H1 (cell line): Measurements from ENCODE around the gene SLTM. TPM values are rescaled to one million over a fixed set of nuclear protein-coding genes. Genes with fewer than 3 reads are reported as not detected.

Experiments
- CTCF ChIA-PET: fragments of 300-600 bp; sonication (Branson Sonifier 250); formaldehyde crosslinking; loops from one replicate; lab custom pipeline; 2021; ENCODE audit not compliant: partially characterized antibody; lab: Charles Lee
- POLR2A ChIA-PET: fragments of 300-600 bp; sonication (Branson Sonifier 250); formaldehyde crosslinking; loops from one replicate; lab custom pipeline; 2021; ENCODE audit warnings: inconsistent platforms; ENCODE audit not compliant: partially characterized antibody; lab: Charles Lee
- DNase-seq, 2 experiments: peaks; one replicate each; pipeline versions ENCODE4 v3.0.0 to v3.0.0-alpha.2; 2010 to 2022; ENCODE audit warnings: low spot score in 2 of 2, low read depth in 1 of 2, mixed read lengths in 1 of 2
- FAIRE-seq: peaks from 2 replicates; lab custom pipeline; 2011; peaks lifted over from hg19 to GRCh38; lab: Jason Lieb, UNC
- H2AFZ ChIP-seq: 2 replicates; pipeline ENCODE4 v1.8.1; 2012; ENCODE audit warnings: low read length, inconsistent platforms
- H2AK5ac ChIP-seq: 2 replicates; pipeline ENCODE4 v1.6.1; 2013; ENCODE audit warnings: low read depth, low read length
- H2BK120ac ChIP-seq: replicated peaks from 2 replicates; pipeline ENCODE3; 2013; ENCODE audit warnings: low read depth, low read length, inconsistent platforms
- H2BK12ac ChIP-seq: 2 replicates; pipeline ENCODE4 v1.6.1; 2013; ENCODE audit warnings: low read depth, low read length
- H2BK15ac ChIP-seq: 2 replicates; pipeline ENCODE4 v1.6.1; 2013; ENCODE audit warnings: low read length
- H2BK20ac ChIP-seq: 2 replicates; pipeline ENCODE4 v1.6.1; 2013; ENCODE audit warnings: low read length
- H2BK5ac ChIP-seq: 2 replicates; pipeline ENCODE4 v1.6.1; 2013; ENCODE audit warnings: low read depth, low read length
- H3K14ac ChIP-seq: 2 replicates; pipeline ENCODE4 v1.6.1; 2013; ENCODE audit warnings: inconsistent platforms; ENCODE audit not compliant: insufficient read length
- H3K18ac ChIP-seq: 2 replicates; pipeline ENCODE4 v1.6.1; 2013; ENCODE audit warnings: low read length; ENCODE audit errors: extremely low read depth
- H3K23ac ChIP-seq: 2 replicates; pipeline ENCODE4 v1.6.1; 2013; ENCODE audit warnings: inconsistent platforms; ENCODE audit not compliant: insufficient read length
- H3K23me2 ChIP-seq: 2 replicates; pipeline ENCODE4 v1.6.1; 2013; ENCODE audit warnings: low read depth, low read length
- H3K27ac ChIP-seq: 2 replicates; pipeline ENCODE4 v1.6.1; 2011; ENCODE audit warnings: low read depth, low read length, inconsistent platforms
- H3K27me3 ChIP-seq, 4 experiments: replicated peaks in 1 of 4; 1 replicate in 1 of 4; 2 replicates in 3 of 4; pipeline versions ENCODE4 v1.6.1 to v1.8.1; 2011 to 2013; ENCODE audit warnings: low read length in 3 of 4, mild to moderate bottlenecking in 3 of 4, inconsistent platforms in 2 of 4, mixed read lengths in 2 of 4, moderate library complexity in 1 of 4; ENCODE audit not compliant: control insufficient read depth in 3 of 4, insufficient read depth in 3 of 4; ENCODE audit errors: extremely low read depth in 1 of 4
- H3K36me3 ChIP-seq, 4 experiments: 2 replicates each; pipeline versions ENCODE4 v1.6.1 to v1.8.1; 2011 to 2013; ENCODE audit warnings: mild to moderate bottlenecking in 4 of 4, low read length in 3 of 4, moderate library complexity in 2 of 4, control low read depth in 1 of 4, inconsistent platforms in 1 of 4; ENCODE audit not compliant: insufficient read depth in 4 of 4, control insufficient read depth in 2 of 4
- H3K4ac ChIP-seq: replicated peaks from 2 replicates; pipeline ENCODE3; 2013; ENCODE audit warnings: low read length, low read depth, mixed read lengths, inconsistent platforms; ENCODE audit not compliant: insufficient read length
- H3K4me1 ChIP-seq, 4 experiments: replicated peaks in 1 of 4; 1 replicate in 1 of 4; 2 replicates in 3 of 4; pipeline versions ENCODE4 v1.6.1 to v1.8.1; 2011 to 2013; ENCODE audit warnings: low read length in 3 of 4, inconsistent platforms in 2 of 4, mixed read lengths in 1 of 4; ENCODE audit not compliant: insufficient read depth in 4 of 4, control insufficient read depth in 3 of 4
- H3K4me2 ChIP-seq, 2 experiments: 2 replicates each; pipeline versions ENCODE4 v1.6.1 to v1.8.1; 2011 to 2013; ENCODE audit warnings: low read depth in 2 of 2, low read length in 2 of 2, control low read depth in 1 of 2, inconsistent platforms in 1 of 2, mild to moderate bottlenecking in 1 of 2; ENCODE audit not compliant: insufficient read depth in 1 of 2
- H3K4me3 ChIP-seq, 4 experiments: fragments of 200-600, 300-600 bp in 1 of 4; sonication (generic), shearing (Covaris generic), sonication (Bioruptor Twin) in 1 of 4; 2 replicates each; pipeline versions ENCODE4 v1.5.1 to v1.8.1; 2011 to 2016; ENCODE audit warnings: low read length in 4 of 4, low read depth in 3 of 4, control low read depth in 2 of 4, inconsistent platforms in 2 of 4, mild to moderate bottlenecking in 2 of 4, mixed read lengths in 1 of 4, moderate library complexity in 1 of 4; ENCODE audit not compliant: insufficient read depth in 2 of 4; ENCODE audit errors: extremely low read depth in 1 of 4
- H3K56ac ChIP-seq: replicated peaks from 2 replicates; pipeline ENCODE3; 2013; ENCODE audit warnings: low read depth, mild to moderate bottlenecking, mixed read lengths, low read length, inconsistent platforms; ENCODE audit not compliant: insufficient read length
- H3K79me1 ChIP-seq: 2 replicates; pipeline ENCODE4 v1.6.1; 2013; ENCODE audit warnings: low read depth, low read length, control low read depth
- H3K79me2 ChIP-seq, 2 experiments: 2 replicates each; pipeline versions ENCODE4 v1.6.1 to v1.8.1; 2012 to 2013; ENCODE audit warnings: low read length in 2 of 2, mild to moderate bottlenecking in 2 of 2, inconsistent platforms in 1 of 2; ENCODE audit not compliant: insufficient read depth in 2 of 2, control insufficient read depth in 1 of 2
- H3K9ac ChIP-seq, 4 experiments: replicated peaks in 1 of 4; 1 replicate in 1 of 4; 2 replicates in 3 of 4; pipeline versions ENCODE4 v1.6.1 to v1.8.1; 2011 to 2013; ENCODE audit warnings: low read depth in 3 of 4, low read length in 3 of 4, control low read depth in 2 of 4, mild to moderate bottlenecking in 2 of 4, moderate library complexity in 2 of 4, inconsistent platforms in 1 of 4; ENCODE audit errors: extremely low read depth in 1 of 4
- H3K9me3 ChIP-seq, 2 experiments: 2 replicates each; pipeline versions ENCODE4 v1.6.1 to v1.8.1; 2012 to 2013; ENCODE audit warnings: mild to moderate bottlenecking in 2 of 2, moderate library complexity in 2 of 2, control low read depth in 1 of 2, inconsistent platforms in 1 of 2, low read depth in 1 of 2, low read length in 1 of 2, mixed read lengths in 1 of 2; ENCODE audit not compliant: insufficient read depth in 2 of 2
- H4K20me1 ChIP-seq, 2 experiments: replicated peaks in 1 of 2; 2 replicates each; pipeline versions ENCODE3 to v1.8.1; 2011 to 2013; ENCODE audit warnings: inconsistent platforms in 2 of 2, low read length in 2 of 2, mild to moderate bottlenecking in 1 of 2; ENCODE audit not compliant: insufficient read depth in 2 of 2, control insufficient read depth in 1 of 2
- H4K5ac ChIP-seq: 2 replicates; pipeline ENCODE4 v1.6.1; 2013; ENCODE audit warnings: low read length, low read depth, mixed read lengths, inconsistent platforms; ENCODE audit not compliant: insufficient read length
- H4K8ac ChIP-seq: 2 replicates; pipeline ENCODE4 v1.8.0; 2013; ENCODE audit warnings: mild to moderate bottlenecking, moderate library complexity, low read length, inconsistent platforms; ENCODE audit not compliant: insufficient read depth; ENCODE audit errors: extremely low read depth
- H4K91ac ChIP-seq: replicated peaks from 2 replicates; pipeline ENCODE3; 2013; ENCODE audit warnings: low read length, mixed read lengths, inconsistent platforms; ENCODE audit not compliant: insufficient read length
- ASH2L ChIP-seq: fragments of 200-600, 300-600 bp; sonication (generic); IDR thresholded peaks from one replicate; pipeline ENCODE4 v1.7.1; 2017; ENCODE audit warnings: low read length
- CBX8 ChIP-seq: fragments of 300-800, 300-1000 bp; sonication (generic); IDR thresholded peaks from 2 replicates; pipeline ENCODE4 v1.7.1; 2016; ENCODE audit warnings: low read depth, low read length, borderline replicate concordance
- EP300 ChIP-seq, 2 experiments: IDR thresholded peaks; 1 replicate in 1 of 2; 2 replicates in 1 of 2; pipeline ENCODE4 v1.6.1; 2011 to 2012; ENCODE audit warnings: low read depth in 2 of 2, low read length in 2 of 2, mild to moderate bottlenecking in 2 of 2, borderline replicate concordance in 1 of 2, inconsistent platforms in 1 of 2, moderate library complexity in 1 of 2
- GTF2F1 ChIP-seq: IDR thresholded peaks from 2 replicates; pipeline ENCODE4 v1.6.1; 2012; ENCODE audit warnings: low read depth, low read length, improper control_type of control experiment, borderline replicate concordance
- NRF1 ChIP-seq: IDR thresholded peaks from 2 replicates; pipeline ENCODE4 v1.6.1; 2011; ENCODE audit warnings: mild to moderate bottlenecking, low read depth, low read length, improper control_type of control experiment
- POLR2A ChIP-seq, 2 experiments: IDR thresholded peaks; 1 replicate in 1 of 2; 2 replicates in 1 of 2; pipeline ENCODE4 v1.6.1; 2011; ENCODE audit warnings: low read depth in 2 of 2, low read length in 2 of 2, mild to moderate bottlenecking in 2 of 2; ENCODE audit errors: control extremely low read depth in 1 of 2
- RBBP5 ChIP-seq: IDR thresholded peaks from 2 replicates; pipeline ENCODE4 v1.7.1; 2012; ENCODE audit warnings: low read depth, mild to moderate bottlenecking, inconsistent platforms, low read length, moderate library complexity, borderline replicate concordance
- TAF7 ChIP-seq: optimal IDR thresholded peaks from 2 replicates; pipeline ENCODE3; 2011; ENCODE audit warnings: low read depth, mild to moderate bottlenecking, inconsistent platforms, low read length, moderate library complexity, borderline replicate concordance
- polyA plus RNA-seq, 7 experiments: library from polyadenylated mRNA; depleted of rRNA in 3 of 7; stranded (reverse) in 5 of 7; unstranded in 2 of 7; fragments of >200 nt in 5 of 7; fragments of 200-250 nt in 2 of 7; gene quantifications; 1 replicate in 5 of 7; 2 replicates in 1 of 7; 4 replicates in 1 of 7; pipeline versions ENCODE4 v1.2.1 to v1.2.3, GENCODE V29; 2011 to 2013; ENCODE audit warnings: missing spikeins in 2 of 7, mixed read lengths in 2 of 7
- total RNA-seq: library from RNA; stranded (reverse); fragmentation: NEBNext Ultra II Directional; extraction: Animal tissue kit (Norgen Biotek cat#: 25700); gene quantifications from 2 replicates; pipeline ENCODE4 v1.2.1, GENCODE V29; 2021
- TF ChIP-seq, protein P1 (sequence below): IDR thresholded peaks from 2 replicates; pipeline ENCODE4 v1.6.1; 2011; ENCODE audit warnings: low read length, improper control_type of control experiment
- TF ChIP-seq, protein P2 (sequence below), 3 experiments: IDR thresholded peaks; 1 replicate in 2 of 3; 2 replicates in 1 of 3; pipeline versions ENCODE4 v1.5.1 to v1.6.1; 2011; ENCODE audit warnings: low read length in 3 of 3, mild to moderate bottlenecking in 3 of 3, inconsistent platforms in 2 of 3, low read depth in 1 of 3, moderate library complexity in 1 of 3; ENCODE audit not compliant: insufficient read depth in 1 of 3; ENCODE audit errors: control extremely low read depth in 1 of 3

SLTM gene
- total and polyA plus RNA-seq, 2 of the 8 experiments (the other 6 are each of a cell fraction or from before 2014, with no cell fraction given), result 30.8 to 149 TPM

DNA sequence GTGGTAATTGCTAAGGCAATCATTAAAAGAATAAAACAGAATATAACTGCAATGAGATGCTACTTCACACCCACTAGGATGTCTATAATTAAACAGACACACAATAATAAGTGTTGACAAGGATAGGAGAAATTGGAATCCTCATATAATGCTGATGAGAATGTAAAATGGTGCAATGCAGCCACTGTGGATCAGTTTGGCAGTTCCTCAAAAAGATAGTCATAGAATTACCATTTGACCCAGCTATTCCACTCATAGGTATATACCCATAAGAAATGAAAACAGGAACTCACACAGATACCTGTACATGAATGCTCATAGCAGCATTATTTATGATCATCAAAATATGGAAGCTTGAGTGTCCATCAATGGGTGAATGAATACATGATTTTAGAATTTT, 44.4 kb upstream of the SLTM start:
- no peaks in the 10 kb centered on the region for H4K20me1 ChIP-seq
- ChIA-PET POLR2A (no interaction called here), CTCF (interaction anchor here (0.9 to 2.4 kb wide), 3 partner anchors 21 to 53 kb away, joined by 3 to 11 read pairs (median 4); no protein-coding TSS in a partner anchor)
- H3K9me3 ChIP-seq, result no peaks in the 10 kb centered on the region
- no peaks in the 10 kb centered on the region for H3K36me3 ChIP-seq
- H3K27me3 ChIP-seq, result no peaks in the 10 kb centered on the region
- no peak overlapping the region for H2AFZ ChIP-seq
- no peak overlapping the region for H2AK5ac ChIP-seq
- H2BK12ac ChIP-seq, result no peak overlapping the region
- no peak overlapping the region for H2BK120ac ChIP-seq
- H2BK15ac ChIP-seq, result no peak overlapping the region
- H3K23me2 ChIP-seq, result no peaks in the 10 kb centered on the region
- H3K4me1 ChIP-seq, result no peaks in the 10 kb centered on the region
- no peak overlapping the region for H3K4me2 ChIP-seq
- H3K4ac ChIP-seq, result no peak overlapping the region
- no peak overlapping the region for H3K18ac ChIP-seq
- no peak overlapping the region for H2BK20ac ChIP-seq
- H3K56ac ChIP-seq, result no peak overlapping the region
- FAIRE-seq (no peak), DNase-seq (no peak)
- no peak overlapping the region for H4K8ac ChIP-seq
- no peak overlapping the region for H3K4me3 ChIP-seq
- no peak overlapping the region for H3K23ac ChIP-seq
- no peak overlapping the region for H3K9ac ChIP-seq
- no peak overlapping the region for H4K91ac ChIP-seq
- no peak overlapping the region for H3K27ac ChIP-seq
- no peak overlapping the region for H4K5ac ChIP-seq
- no peak overlapping the region for H3K14ac ChIP-seq
- H3K79me1 ChIP-seq, result no peaks in the 10 kb centered on the region
- TF ChIP-seq ASH2L (no peak), GTF2F1 (no peak), NRF1 (no peak), RBBP5 (no peak), POLR2A (IDR thresholded peaks at IDR 0.05; ENCODE audit: control extremely low read depth in 1 of 2, low read depth in 2 of 2, low read length in 2 of 2) (no peak), EP300 (IDR thresholded peaks at IDR 0.05; ENCODE audit: borderline replicate concordance in 1 of 2, low read depth in 2 of 2, low read length in 2 of 2) (no peak), TAF7 (no peak), CBX8 (no peak)
- TF ChIP-seq, protein P1, sequence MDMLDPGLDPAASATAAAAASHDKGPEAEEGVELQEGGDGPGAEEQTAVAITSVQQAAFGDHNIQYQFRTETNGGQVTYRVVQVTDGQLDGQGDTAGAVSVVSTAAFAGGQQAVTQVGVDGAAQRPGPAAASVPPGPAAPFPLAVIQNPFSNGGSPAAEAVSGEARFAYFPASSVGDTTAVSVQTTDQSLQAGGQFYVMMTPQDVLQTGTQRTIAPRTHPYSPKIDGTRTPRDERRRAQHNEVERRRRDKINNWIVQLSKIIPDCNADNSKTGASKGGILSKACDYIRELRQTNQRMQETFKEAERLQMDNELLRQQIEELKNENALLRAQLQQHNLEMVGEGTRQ, result no peak
- TF ChIP-seq, protein P2, sequence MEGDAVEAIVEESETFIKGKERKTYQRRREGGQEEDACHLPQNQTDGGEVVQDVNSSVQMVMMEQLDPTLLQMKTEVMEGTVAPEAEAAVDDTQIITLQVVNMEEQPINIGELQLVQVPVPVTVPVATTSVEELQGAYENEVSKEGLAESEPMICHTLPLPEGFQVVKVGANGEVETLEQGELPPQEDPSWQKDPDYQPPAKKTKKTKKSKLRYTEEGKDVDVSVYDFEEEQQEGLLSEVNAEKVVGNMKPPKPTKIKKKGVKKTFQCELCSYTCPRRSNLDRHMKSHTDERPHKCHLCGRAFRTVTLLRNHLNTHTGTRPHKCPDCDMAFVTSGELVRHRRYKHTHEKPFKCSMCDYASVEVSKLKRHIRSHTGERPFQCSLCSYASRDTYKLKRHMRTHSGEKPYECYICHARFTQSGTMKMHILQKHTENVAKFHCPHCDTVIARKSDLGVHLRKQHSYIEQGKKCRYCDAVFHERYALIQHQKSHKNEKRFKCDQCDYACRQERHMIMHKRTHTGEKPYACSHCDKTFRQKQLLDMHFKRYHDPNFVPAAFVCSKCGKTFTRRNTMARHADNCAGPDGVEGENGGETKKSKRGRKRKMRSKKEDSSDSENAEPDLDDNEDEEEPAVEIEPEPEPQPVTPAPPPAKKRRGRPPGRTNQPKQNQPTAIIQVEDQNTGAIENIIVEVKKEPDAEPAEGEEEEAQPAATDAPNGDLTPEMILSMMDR (IDR thresholded peaks at IDR 0.05; ENCODE audit: control extremely low read depth in 1 of 3, insufficient read depth in 1 of 3, low read depth in 1 of 3, low read length in 3 of 3), result no peak
- no peaks in the 10 kb centered on the region for H3K79me2 ChIP-seq
- H2BK5ac ChIP-seq, result no peak overlapping the region
